ENCODE data around the gene SH3GL1.

SH3GL1 gene

GRCh38 chr19:4401769-4402170 is 1.4 kb upstream of the SH3GL1 start:
- in situ Hi-C loops (cut with MboI; ENCODE audit: low sequenced_read_pairs) = no loop called here

- in situ Hi-C loops (cut with MboI; ENCODE audit: low sequenced_read_pairs) = no loop called here
These were observed 574 bp downstream of the SH3GL1 start for GRCh38 chr19:4399812-4400134.

- in situ Hi-C loops (cut with MboI; ENCODE audit: low sequenced_read_pairs) = no loop called here
These were observed 3.2 kb downstream of the SH3GL1 start for GRCh38 chr19:4396949-4397783.

- in situ Hi-C loops (cut with MboI; ENCODE audit: low sequenced_read_pairs) = no loop called here
These were observed 6.3 kb downstream of the SH3GL1 start for GRCh38 chr19:4393947-4394590.

GRCh38 chr19:4391701-4392483 is 8.5 kb downstream of the SH3GL1 start:
- in situ Hi-C loops (cut with MboI; ENCODE audit: low sequenced_read_pairs) = no loop called here

- in situ Hi-C loops (cut with MboI; ENCODE audit: low sequenced_read_pairs) = no loop called here
These were observed 9.0 kb downstream of the SH3GL1 start for GRCh38 chr19:4391306-4391693.

GRCh38 chr19:4390567-4391305 is 9.6 kb downstream of the SH3GL1 start:
- in situ Hi-C loops (cut with MboI; ENCODE audit: low sequenced_read_pairs) = no loop called here

- in situ Hi-C loops (cut with MboI; ENCODE audit: low sequenced_read_pairs) = no loop called here
These were observed 10.3 kb downstream of the SH3GL1 start for GRCh38 chr19:4390017-4390566.

- in situ Hi-C loops (cut with MboI; ENCODE audit: low sequenced_read_pairs) = no loop called here
These were observed 10.8 kb downstream of the SH3GL1 start for GRCh38 chr19:4389511-4390016.

GRCh38 chr19:4389064-4389375 is 11.3 kb downstream of the SH3GL1 start:
- in situ Hi-C loops (cut with MboI; ENCODE audit: low sequenced_read_pairs) = no loop called here

GRCh38 chr19:4388337-4389063 is 11.8 kb downstream of the SH3GL1 start:
- in situ Hi-C loops (cut with MboI; ENCODE audit: low sequenced_read_pairs) = no loop called here

GRCh38 chr19:4386041-4386782 is 14.1 kb downstream of the SH3GL1 start:
- in situ Hi-C loops (cut with MboI; ENCODE audit: low sequenced_read_pairs) = no loop called here

- in situ Hi-C loops (cut with MboI; ENCODE audit: low sequenced_read_pairs) = no loop called here
These were observed 14.9 kb downstream of the SH3GL1 start for GRCh38 chr19:4385291-4386040.

- in situ Hi-C loops (cut with MboI; ENCODE audit: low sequenced_read_pairs) = no loop called here
These were observed 20.1 kb downstream of the SH3GL1 start for GRCh38 chr19:4380254-4380727.

GRCh38 chr19:4379383-4380253 is 20.7 kb downstream of the SH3GL1 start:
- in situ Hi-C loops (cut with MboI; ENCODE audit: low sequenced_read_pairs) = no loop called here

GRCh38 chr19:4378886-4379285 is 21.5 kb downstream of the SH3GL1 start:
- in situ Hi-C loops (cut with MboI; ENCODE audit: low sequenced_read_pairs) = no loop called here

- in situ Hi-C loops (cut with MboI; ENCODE audit: low sequenced_read_pairs) = no loop called here
These were observed 23.2 kb downstream of the SH3GL1 start for GRCh38 chr19:4376991-4377781.

Measured in hTERT RPE-1 (cell line).